GM12872 (cell line): Measurements from ENCODE around the gene PTPN11.

Source experiments
- TF ChIP-seq, protein P1 (sequence below): IDR thresholded peaks from 3 replicates; pipeline ENCODE4 v1.5.1; 2011; ENCODE audit warnings: low read depth, mild to moderate bottlenecking, low read length, moderate library complexity; ENCODE audit not compliant: insufficient read depth

PTPN11 gene

DNA sequence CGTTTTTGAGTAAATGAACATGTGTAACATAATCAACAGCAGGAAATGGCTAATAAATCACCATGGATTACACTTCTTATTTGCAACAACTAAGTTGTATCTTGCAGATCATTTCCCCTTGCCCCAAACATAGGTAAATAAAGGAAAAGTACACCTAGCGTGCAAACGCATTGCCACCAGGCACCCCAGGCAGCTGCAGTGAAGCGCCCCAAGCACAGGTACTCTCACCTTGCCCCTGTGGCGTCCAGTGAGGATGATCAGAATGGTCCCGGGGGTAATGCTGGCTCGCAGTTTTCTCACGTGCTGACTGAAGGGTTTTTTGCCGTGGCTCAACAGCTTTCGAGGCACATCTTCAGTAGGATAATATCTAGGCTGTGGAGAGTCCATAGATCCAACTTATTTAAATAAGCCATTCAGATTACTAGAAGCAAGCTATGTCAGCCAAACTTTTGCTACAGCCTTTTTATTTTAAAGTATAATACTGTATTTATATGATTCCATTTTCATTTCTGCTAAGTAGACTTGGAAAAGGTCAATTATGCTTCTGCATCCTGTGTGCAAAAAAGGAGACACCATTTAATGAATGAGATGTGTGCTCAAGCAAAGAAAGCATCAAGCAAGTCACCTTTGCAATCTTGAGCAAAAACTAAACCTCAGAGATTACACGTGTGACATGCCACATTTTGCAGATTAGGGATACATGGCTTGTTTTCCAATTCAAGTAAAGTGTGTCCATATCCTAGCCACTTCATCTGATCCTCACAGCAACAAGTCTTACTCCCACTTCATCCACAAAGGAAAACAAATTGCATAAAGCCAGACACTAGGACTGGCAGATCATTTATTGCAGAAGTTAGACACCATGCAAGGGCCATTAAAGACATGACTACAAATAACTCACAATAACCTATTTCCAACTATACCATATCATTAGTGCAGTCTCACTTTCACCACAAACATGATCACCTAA, 11.9 kb upstream of the PTPN11 start:
- TF ChIP-seq, protein P1, sequence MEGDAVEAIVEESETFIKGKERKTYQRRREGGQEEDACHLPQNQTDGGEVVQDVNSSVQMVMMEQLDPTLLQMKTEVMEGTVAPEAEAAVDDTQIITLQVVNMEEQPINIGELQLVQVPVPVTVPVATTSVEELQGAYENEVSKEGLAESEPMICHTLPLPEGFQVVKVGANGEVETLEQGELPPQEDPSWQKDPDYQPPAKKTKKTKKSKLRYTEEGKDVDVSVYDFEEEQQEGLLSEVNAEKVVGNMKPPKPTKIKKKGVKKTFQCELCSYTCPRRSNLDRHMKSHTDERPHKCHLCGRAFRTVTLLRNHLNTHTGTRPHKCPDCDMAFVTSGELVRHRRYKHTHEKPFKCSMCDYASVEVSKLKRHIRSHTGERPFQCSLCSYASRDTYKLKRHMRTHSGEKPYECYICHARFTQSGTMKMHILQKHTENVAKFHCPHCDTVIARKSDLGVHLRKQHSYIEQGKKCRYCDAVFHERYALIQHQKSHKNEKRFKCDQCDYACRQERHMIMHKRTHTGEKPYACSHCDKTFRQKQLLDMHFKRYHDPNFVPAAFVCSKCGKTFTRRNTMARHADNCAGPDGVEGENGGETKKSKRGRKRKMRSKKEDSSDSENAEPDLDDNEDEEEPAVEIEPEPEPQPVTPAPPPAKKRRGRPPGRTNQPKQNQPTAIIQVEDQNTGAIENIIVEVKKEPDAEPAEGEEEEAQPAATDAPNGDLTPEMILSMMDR: no peak

DNA sequence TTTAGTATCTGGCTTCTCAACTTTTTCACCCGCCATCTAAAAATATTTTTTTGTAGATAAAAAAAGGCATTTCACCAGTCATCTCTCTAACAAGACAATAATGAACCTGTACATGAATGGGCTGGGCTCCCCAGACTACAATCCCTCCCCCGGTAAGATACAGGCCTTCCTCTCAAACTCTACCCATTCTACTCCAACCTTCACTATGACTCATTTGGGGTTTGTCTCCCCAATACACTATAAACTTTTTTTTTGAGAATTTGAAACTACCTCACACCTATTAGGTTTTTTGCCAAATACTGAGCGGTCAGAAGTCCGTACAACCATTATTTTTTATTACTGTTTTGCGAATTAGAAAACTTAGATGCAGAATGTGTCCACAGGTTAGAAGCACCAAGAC, 10.1 kb upstream of the PTPN11 start:
- TF ChIP-seq, protein P1: no peak

DNA sequence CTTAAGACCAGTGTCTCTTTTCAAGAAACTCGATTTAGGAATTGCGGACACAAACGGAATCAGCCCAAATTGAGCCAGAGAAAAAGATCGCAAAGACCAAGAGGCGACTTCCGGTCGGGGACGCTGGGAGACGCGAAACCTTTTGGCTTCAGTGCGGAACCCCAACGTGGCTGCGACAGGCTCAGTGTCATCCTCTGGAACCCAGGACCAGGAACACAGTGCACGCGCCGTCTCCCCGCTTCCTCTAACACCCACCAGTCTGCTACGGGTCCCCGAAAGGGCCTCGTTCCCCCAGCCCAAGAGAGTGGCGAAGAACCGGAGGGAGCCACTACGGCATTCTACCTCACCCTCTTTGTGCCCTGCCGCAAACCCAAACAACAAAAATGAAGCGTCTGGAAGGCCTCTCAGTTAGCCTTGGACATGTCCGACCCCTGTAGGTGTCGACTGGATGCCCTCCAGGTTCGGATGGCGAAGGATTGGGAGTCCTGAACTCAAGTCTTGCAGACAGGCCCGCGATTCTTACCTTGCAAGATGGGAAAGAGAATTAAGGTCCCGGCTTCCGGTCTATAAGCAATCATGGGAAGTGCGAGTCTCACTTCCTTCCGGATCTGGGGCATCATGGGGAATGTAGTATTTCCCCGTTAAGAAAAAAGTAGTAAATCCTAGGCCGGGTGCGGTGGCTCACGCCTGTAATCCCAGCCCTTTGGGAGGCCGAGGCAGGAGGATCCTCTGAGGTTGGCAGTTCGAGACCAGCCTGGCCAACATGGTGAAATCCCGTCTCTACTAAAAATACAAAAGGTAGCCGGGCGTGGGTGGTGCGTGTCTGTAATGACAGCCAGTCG, 9.5 kb upstream of the PTPN11 start, which contains the start of gene RPL6:
Gene RPL6 (minus strand): TSS at position 542 of the 842 bp plus-strand sequence. CDS start 949 bp downstream, outside the sequence.
- TF ChIP-seq, protein P1: no peak

DNA sequence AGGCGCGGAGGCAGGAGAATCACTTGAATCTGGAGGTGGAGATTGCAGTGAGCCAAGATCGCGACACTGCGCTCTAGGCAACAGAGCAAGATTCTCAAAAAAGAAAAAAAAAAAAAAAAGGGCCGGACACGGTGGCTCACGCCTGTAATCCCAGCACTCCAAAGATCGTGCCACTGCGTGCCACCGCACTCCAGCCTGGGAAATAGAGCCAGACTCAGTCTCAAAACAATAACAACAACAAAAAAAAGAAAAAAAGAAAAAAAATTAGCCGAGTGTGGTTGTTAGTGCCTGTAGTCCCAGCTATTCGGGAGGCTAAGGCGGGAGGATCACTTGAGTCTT, 8.9 kb upstream of the PTPN11 start:
- TF ChIP-seq, protein P1: no peak

GRCh38 chr12:112413855-112414625, 4.7 kb upstream of the PTPN11 start:
- TF ChIP-seq, protein P1: no peak

DNA sequence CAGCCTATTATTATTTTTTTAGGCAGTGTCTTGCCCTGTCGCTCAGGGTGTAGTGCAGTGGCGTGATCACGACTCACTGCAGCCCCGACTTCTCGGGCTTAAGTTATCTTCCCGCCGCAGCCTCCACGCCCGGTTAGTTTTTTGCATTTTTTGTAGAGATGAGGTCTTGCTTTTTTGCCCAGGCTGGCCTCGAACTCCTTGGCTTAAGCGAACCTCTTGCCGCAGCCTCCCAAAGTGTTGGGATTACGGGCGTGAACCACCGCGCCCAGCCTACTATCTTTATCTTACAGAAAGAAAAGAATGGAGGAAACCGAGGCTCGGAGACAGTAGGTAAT, 507 bp upstream of the PTPN11 start:
- TF ChIP-seq, protein P1: no peak
